Measurements from ENCODE around the gene AQP5. TPM values are rescaled to one million over a fixed set of nuclear protein-coding genes. Genes with fewer than 3 reads are reported as not detected.

The AQP5 gene
- total RNA-seq, 1 donor from 2014 or later: 1.6 TPM

DNA sequence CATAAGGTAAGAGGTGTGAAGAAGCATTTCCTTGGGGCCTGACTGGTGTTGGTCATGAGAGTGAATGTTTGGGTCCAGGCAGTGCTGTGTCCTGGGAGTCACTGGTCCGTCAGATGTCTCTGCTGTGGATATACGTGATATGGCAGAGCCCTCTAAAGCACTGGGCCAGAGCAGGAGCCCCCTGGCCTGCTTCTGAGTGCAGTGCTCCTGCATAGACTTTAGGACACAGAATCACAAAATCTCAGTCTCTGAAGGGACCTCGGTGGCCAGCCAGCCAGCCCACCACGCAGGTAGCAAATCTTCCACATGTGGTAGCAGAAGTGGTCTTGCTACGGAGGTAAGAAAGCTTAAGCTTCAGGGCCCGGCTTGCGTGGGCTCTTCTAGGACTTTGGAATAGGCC lies 29.6 kb upstream of the AQP5 start:
- no peak for DNase-seq (ENCODE audit: low spot score)

DNA sequence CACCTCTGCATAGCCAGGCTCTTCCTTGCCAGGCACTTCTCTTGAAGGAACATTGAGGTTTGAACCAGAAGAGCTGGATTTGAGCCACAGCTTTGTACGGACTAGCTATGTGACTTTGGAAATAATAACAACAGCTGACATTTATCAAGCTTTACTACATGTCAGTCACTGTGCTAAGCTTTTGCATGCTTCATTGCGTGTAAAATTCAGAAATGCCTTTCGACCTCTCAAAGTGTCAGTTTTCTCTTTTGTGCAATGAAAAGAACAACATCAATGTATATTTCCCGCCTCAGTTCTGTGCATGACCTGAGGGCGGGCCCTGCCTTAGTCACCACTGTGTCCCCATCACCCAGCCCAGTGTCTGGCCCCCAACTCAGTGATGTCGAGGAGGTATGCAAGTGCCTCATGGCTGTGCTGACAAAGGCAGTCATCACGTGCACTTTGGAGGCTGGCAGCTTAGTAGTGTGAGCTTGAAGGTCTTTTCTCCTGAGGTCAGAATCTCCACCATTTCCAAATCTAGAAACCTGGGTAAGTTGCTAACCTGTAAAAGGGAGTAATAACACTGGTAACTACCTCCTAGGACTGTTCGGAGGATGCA lies 29.0 kb upstream of the AQP5 start:
- DNase-seq (ENCODE audit: low spot score): no peak

DNA sequence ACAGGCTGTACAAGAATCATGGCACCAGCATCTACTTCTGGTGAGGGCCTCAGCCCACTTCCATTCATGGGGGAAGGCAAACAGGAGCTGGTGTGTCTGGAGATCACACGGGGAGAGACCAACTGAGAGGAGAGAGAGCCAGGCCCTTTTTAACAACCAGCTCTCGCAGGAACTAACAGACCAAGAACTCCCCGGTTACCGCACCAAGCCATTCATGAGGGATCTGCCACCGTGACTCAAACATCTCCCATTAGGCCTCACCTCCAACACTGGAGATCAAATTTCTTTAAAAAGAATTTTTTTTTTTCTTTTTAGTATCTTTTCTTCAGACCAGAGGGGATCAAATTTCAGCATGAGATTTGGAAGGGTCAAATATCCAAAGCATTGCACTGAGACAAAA lies 27.9 kb upstream of the AQP5 start:
- no peak for DNase-seq (ENCODE audit: low spot score)

DNA sequence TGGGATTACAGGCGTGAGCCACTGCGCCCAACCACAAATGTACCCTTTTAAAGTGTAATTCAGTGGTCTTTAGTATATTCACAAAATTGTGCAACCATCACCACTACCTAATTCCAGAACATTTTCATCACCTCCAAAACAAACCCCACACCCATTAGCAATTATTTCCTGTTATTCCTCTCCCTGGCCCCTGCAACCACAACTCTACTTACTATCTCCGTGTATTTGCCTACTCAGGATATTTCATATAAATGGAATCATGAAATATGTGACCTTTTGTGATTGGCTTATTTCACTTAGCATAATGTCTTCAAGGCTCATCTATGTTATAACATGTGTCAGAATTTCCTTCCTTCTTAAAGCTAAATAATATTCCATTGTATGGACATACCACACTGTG lies 27.2 kb upstream of the AQP5 start:
- DNase-seq (ENCODE audit: low spot score): no peak

DNA sequence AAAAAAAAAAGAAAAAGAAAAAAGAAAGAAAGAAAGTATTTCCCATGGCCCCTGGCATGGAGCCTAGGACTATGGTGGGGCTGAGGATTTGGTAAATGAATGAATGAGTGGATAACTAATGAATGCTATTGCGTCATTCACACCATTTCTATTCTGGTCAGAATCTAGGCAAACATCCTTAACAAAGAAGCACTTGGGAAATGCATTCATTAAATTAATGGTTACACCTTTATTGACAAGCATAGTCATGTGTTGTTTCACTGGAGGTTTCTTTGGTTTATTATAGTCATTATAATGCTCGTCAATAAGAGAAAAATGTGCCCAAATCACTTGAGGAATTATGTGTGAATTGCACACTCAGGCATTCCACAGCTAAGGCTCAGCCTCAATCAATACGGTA lies 24.7 kb upstream of the AQP5 start:
- no peak for DNase-seq (ENCODE audit: low spot score)

DNA sequence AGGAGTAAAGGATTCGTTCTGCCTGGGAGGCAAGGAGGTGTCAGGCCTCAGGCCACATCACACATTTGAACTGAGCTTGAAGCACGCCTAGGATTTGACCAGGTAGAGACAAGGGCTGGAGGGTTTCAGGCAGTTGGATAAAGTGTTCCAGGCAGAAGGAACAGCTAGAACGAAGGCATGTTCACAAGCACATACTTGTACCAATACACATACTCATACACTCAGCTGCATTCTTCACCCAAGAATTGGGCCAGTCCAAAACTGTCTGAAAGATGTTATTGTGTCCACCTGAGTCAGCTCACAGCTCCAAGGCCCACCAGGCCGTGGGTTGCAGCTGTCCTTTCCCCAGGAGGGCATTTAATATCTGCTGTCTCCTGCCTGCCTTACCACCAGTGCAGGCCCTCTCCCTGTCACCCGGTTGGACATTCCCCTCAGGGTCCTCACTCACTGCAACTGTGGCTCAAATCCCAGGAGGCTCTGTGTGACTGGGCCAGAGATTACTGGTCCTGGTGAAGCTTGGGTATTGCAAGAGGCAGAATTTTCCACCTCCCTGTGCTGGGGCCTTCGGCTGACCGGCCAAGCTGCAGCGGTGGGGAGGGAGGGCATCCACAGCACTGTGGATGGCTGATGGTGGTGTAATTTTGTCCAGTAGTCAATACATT lies 23.9 kb upstream of the AQP5 start:
- no peak for DNase-seq (ENCODE audit: low spot score)

DNA sequence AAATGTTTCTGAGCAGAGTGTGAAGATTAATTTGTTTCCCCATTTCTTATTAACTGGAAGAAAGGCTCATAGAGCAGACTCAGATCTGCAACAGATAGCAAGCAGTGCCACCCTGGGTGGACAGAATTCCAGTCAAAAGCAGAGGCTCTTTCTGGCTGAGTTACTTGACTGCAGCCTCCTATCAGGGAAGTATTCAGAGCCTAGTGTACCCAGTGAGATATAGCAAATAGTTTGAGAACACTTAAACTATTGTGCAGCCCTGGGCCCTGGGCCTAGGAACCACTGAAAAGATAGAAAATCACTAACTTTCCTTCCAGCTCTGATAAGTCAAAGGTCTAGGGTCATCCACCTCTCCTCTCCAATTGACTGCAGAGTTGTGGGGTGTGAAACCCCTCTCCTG lies 22.4 kb upstream of the AQP5 start:
- no peak for DNase-seq (ENCODE audit: low spot score)

DNA sequence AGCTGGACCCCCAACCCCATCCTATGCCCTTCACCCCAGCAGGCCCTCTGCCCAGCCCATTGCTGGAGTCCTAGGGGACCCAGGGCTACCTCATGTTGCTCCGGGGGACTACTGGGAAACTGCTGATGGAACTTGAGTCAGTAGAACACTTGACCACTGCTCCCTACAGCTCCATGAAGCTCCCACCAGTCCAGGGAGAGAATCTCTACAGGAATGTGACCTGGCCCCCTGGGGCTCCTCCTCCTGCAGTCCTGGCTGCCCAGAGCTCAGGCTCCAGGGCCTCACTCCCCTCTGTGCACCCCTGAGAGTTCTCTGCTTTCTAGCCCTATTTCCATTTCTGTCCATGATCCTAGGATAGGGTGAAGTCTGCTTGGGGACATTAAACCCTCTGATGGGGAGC lies 22.0 kb upstream of the AQP5 start:
- no peak for DNase-seq (ENCODE audit: low spot score)

DNA sequence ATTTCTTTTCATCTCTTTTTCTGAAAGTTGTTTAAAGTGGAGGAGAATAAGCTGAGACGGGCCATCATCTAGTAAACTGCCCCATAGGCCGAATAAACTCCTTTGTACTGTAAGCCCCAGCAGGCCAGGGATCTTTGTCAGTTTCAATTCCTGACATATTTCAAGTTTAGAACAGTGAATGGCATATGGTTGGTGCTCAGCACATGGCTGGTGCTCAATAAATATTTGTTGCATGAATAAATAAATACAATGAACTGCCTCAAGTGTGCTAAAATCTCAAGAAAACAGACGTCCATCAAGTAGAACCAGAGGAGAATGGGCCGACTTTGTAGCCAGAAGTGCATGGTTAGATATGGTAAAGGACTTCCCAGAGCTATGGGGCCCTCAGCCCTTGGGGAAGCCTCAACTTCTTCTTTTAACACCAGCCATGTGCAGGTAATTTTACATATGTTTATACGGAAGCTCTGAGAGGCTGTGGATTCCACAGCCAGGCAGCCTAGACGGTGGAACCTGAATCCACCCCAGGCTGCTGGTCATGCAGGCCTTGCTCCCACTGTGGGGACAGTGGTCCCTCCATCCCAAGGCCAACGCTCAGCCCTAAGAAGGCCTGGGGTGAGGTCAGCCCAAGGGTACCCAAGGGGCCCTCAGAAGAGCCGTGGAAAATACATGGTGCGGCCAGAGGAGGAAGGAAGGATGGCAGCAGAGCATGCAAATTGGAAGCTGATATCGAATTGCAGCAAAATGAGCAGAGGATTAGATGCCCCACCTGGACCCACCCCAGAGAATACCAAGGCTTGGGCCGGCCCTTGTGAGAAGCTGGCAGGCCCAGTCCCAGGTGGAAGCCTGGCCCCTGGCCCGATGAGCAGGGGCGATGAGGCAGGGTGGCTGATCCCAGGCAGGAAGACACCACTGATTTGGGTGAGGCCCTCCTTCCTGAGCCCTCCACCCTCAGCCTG lies 19.8 kb upstream of the AQP5 start:
- no peak for DNase-seq (ENCODE audit: low spot score)

DNA sequence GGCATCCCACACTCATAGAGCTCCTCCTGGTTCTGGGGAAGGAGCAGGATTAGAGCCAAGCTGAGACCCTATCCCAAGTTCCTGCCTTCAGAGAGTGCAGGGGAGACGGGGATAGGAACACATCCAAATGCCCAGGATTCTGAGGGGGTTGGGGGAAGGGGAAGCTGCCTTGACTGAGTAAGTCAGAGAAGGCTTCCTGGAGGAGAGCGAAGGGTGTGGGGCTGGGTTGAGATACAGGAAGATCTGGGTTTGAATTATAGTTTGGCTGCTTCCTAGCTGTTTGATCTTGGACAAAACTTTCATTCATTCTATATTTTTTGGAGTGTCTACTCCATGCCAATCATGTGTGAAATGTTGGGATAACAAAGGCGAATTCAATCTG lies 19.2 kb upstream of the AQP5 start:
- no peak for DNase-seq (ENCODE audit: low spot score)

DNA sequence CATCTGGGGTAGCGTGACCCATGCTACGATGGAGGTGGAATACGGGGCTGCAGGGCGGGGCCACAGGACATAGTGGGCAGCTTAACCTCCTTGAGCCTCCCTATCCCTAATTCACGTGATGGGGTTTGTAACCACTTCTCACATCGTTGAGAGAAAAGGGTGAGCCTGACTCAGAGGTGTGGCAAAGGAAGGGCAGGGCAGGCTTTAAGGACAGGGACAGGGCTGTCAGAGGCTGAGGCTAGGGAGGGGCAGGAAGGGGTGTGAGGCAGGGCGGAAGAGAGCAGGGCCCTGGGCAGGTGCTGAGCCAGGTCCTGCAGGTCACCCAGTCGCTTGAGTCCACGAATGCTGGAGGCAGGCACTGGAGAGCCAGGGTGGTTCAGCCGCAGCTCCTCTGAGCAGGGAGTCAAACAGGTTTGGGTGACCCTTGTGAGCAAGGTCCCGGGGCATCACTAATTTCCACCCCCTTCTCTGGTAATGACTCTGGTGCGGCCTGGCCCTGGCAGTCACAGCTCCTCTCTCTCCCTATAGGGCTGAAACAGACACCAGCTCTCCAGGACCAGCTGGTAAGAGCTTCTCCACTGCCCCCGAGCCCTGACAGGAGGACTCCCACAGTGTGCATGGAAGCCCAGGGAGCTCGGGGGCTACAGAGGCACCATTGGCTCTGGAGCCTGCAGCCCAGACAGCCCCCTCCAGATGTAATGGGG lies 18.6 kb upstream of the AQP5 start:
- no peak for DNase-seq (ENCODE audit: low spot score)

DNA sequence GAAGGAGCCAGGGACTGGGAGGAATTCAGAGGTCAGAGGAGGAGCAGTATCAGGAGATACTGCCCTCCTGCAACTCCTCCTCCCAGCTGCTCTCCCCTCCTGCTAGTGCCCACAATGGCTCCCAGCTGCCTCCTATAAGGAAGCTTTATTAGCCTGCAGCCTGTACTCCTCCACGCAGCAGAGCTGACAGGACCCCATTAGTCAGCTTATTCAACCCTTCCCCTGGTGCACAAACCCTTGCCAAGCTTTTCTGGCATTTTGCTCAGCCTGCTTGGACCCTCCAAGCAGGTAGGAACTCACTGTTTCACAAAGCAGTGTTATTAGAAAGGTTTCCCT lies 18.1 kb upstream of the AQP5 start:
- DNase-seq (ENCODE audit: low spot score): no peak

DNA sequence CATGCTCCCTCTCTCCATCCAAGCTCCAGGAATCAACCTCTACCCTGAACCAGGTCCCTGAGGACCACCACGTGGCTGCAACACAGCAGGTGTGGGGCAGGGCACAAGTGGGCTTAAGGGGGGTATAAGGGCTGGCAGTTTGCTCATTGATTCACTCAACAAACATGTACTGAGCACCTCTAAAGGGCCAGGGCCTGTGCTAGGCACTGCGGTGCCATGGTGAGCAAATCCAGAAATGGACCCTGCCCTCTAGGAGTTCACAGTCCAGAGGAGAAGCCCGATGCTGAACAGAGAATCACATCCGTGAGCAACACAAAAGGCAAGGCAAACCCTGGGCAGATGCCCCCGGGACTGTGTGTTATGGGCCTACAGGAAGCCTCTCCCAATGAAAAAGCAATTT lies 17.6 kb upstream of the AQP5 start:
- no peak for DNase-seq (ENCODE audit: low spot score)

DNA sequence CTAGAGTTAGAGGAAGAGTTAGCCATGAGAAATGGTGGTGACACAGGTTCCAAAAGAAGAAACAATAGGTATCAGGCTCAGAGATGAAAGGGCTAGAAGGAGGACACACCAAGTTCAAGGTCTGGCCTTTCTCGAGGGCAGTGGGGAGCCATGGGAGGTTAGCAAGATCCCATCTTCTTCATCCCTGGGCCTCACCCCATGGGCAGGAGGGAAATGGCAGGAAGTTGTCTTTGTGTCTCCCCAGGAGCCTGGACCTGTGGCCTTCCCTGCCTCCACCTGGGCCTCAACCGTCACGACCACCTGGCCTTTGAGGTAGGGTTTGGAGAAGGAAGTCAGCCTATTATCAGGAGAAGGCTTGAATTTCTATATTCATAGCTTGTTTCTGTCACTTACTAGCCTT lies 17.0 kb upstream of the AQP5 start:
- DNase-seq (ENCODE audit: low spot score): no peak

DNA sequence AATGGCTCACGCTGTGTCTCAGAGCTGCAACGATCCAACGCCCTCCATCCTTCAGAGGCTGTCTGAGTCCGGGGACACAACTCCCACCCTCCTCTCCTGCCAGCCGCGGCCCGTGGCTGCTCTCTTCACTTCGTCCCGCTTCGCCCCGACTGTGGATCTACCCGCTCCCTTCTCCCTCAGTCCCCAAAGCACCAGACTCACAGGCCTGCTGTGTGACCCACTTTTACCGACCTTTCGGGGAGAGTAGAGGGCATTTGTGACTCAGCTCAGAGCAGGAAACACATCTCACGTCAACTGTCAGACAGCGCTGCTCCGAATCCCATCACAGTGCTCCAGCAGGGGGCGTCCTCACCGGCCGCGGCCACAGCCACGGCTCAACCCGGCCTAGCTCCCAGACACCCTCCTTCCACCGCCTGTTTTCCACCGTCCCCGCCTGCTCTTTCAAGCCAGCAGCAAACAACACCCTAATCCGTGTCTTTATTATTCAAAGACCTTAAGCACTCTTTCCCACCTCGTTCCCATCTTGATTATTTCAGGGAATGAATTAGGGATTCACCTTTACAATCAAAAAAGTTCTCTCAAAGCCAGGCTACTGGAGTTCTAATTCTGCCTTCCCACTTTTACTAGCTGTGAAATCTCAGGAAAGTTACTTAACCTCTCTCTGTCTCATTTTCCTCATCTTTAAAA lies 16.1 kb upstream of the AQP5 start:
- DNase-seq (ENCODE audit: low spot score): peak; percentile 81

DNA sequence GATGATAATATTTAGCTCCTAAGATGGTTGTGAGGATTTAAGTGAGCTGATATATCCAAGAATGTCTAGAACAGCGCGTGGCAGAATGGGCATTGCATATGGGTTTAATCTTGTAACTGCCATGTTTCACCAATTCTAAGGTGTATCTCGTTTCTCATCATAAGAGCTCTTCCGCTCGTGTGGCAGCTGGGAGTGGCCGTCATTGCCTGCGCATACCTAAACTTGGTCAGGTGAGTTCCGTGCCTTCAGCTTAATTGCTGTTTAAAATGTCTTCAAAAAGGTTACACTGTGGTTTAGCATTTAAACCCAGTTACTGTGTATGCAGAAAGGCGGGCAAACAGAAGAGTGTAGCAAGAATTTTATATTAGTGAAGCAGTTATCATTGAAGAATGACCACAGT lies 15.6 kb upstream of the AQP5 start:
- DNase-seq (ENCODE audit: low spot score): no peak

DNA sequence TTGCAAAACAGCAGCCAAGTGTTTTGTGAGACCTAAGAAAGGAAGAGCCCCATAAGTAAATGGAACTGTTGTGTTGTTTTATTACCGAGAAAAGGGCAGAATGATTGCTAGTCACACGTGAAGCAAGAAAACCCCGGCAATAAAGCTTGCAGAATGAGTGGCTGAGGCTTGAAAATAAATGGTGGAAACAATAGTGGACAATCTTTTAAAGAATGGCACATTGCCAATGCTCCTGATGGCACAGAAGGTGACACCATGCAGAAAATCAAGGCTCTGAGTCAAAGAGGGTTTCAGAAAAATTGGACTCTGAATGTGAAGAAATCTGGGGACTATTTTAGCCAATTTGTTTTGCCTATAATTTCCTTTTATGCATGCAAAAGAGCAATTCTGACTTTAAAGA lies 15.2 kb upstream of the AQP5 start:
- no peak for DNase-seq (ENCODE audit: low spot score)

DNA sequence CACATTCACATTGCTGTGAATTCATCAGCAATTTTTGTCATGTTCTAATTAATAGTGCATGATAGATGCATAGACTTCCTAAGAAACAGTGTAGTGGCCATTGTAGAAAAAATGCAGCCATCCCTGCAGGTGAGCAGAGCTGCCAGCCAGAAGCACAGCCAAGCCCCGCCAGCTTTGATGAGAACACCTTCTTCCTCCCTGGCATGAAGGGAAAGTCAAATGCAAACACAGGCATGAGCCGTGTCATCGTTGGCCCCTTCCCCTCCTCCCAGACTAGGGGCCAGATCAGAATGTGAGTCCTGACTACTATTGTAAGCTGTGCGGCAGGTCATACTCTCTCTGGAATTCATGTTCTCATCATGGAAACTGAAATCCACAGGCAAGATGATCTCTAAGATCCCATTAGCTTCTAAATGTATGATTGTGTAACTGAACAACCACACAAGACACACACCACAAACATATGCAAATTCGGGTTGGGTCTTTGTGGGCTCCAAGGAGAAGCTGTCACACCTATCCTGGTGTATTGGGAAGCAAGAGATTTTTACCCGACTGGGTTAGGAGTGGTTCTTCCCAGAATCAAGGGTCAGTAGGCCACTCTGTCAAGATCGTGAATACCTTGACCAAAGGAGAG lies 14.0 kb upstream of the AQP5 start:
- DNase-seq (ENCODE audit: low spot score): no peak

DNA sequence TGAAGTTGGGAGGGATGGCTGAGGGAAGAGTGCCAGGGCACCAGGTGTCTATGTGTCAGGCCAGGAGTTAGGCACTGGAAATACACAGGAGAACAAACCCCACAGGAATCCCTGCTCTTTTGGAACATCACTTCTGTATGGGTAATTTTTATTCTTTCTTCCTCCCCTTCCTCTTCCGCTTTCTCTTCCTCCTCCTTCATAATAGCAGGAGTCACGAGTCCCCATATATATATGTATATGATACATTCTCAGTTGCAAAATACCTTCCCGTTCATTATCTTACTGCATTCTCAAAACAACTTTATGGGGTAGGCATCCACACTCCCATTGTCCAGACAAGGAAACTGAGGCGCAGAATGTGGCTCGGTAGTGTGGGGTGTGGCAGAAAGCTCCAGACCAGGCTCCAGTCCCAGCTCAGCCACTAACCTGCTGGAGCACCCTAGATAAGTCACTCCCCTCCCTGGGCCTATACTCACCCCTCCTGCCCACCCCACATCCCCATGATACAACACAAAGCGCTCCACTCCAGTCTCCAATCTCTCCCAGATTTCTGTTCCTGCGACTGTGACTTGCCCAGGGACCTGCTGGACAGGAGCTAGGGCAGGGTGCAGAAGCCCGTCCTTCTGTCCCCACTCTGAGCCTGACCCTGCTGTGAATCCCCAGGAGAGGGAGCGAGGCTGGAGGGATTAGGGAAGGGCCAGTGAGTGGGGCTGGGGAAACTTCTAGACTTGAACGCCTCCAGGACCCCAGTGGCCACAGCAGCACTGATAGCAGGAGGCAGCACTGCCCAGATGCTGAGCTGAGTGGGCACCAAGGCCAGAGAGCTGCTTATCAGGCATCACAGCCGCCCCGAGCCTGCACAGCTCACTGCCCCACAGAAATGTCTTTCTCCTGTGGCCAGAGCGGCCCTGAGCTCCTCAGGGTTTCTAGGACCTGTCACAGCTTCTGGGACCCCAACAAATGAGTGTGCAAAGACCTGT lies 12.5 kb upstream of the AQP5 start:
- no peak for DNase-seq (ENCODE audit: low spot score)

DNA sequence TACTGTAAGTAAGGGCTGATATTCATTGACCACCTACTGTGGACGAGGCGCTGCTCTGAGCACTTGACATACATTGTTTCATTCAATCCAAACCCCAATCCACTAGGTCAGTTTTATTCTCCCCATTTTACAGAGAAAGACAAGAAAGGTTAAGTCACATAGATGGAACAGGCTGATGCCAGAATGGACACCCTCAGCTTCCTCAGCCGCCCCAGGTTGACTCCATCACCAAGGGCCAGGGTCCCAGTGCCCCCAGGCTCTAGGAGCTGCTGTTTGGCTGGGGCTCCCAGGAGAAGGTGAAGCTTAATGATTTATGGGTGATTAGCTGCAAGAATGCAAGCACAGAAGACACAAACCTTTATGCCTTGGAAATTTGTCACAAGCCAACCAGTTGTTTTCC lies 11.8 kb upstream of the AQP5 start:
- no peak for DNase-seq (ENCODE audit: low spot score)
